HCT116 (cell line): ENCODE data around the gene HRH3. TPM values are rescaled to one million over a fixed set of nuclear protein-coding genes. Genes with fewer than 3 reads are reported as not detected.

Experiments used
- ATAC-seq: fragments of 200-7000 bp; cut with Tn5 transposase; 2 replicates; pipeline ENCODE4 v1.9.1; 2020; ENCODE audit warnings: mild to moderate bottlenecking, moderate library complexity
- BruUV-seq: library from RNA; stranded (reverse); fragments of 400-500 nt; replicated peaks from 2 replicates; lab custom pipeline; 2021; lab: Mats Ljungman, UMichigan
- CTCF ChIA-PET: fragments of 300-600 bp; sonication (Branson Sonifier 250); formaldehyde crosslinking; loops from one replicate; lab custom pipeline; 2021; ENCODE audit warnings: antibody characterized with exemption; lab: Charles Lee
- POLR2A ChIA-PET: fragments of 300-600, 350-600 bp; sonication (Branson Sonifier 250); formaldehyde crosslinking; loops from one replicate; lab custom pipeline; 2021; ENCODE audit warnings: antibody characterized with exemption; lab: Charles Lee
- RAD21 ChIA-PET, 2 experiments: fragments of 300-600 bp; sonication (Branson Sonifier 250); formaldehyde crosslinking; loops; one replicate each; lab custom pipeline; 2023; ENCODE audit warnings: low total read pairs in 2 of 2; ENCODE audit not compliant: uncharacterized antibody in 2 of 2, unreplicated experiment in 2 of 2, low non-redundant PET in 1 of 2; lab: Charles Lee
- DNase-seq: peaks from one replicate; pipeline ENCODE4 v3.0.0-alpha.2; 2010; ENCODE audit warnings: low read depth, low spot score
- H2AFZ ChIP-seq: fragments of 200-600 bp; shearing (Covaris generic), sonication (generic); 2 replicates; pipeline ENCODE4 v1.6.1; 2017; ENCODE audit warnings: low read depth, mixed run types, mixed read lengths, antibody characterized with exemption, low read length; ENCODE audit not compliant: poor library complexity, severe bottlenecking
- H3K27ac ChIP-seq: 2 replicates; pipeline ENCODE4 v1.5.1; 2012; ENCODE audit warnings: low read depth, low read length
- H3K27me3 ChIP-seq: fragments of 200-600 bp; sonication (generic); 2 replicates; pipeline ENCODE4 v1.6.1; 2016; ENCODE audit warnings: mixed run types, low read length, mixed read lengths; ENCODE audit not compliant: insufficient read depth
- H3K36me3 ChIP-seq, 2 experiments: fragments of 200-500 bp in 1 of 2; fragments of 200-600 bp in 1 of 2; sonication (Bioruptor generic) in 1 of 2; sonication (generic) in 1 of 2; 2 replicates each; pipeline versions ENCODE4 v1.5.1 to v1.6.1; 2014 to 2016; ENCODE audit warnings: low read length in 2 of 2, inconsistent platforms in 1 of 2, mixed read lengths in 1 of 2, mixed run types in 1 of 2; ENCODE audit not compliant: insufficient read depth in 2 of 2, control insufficient read depth in 1 of 2
- H3K4me1 ChIP-seq, 2 experiments: fragments of 200-600 bp in 1 of 2; sonication (generic) in 1 of 2; 2 replicates each; pipeline versions ENCODE4 v1.5.1 to v1.6.1; 2012 to 2017; ENCODE audit warnings: low read length in 2 of 2, inconsistent platforms in 1 of 2, mild to moderate bottlenecking in 1 of 2, mixed read lengths in 1 of 2, mixed run types in 1 of 2, moderate library complexity in 1 of 2; ENCODE audit not compliant: insufficient read depth in 2 of 2, control insufficient read depth in 1 of 2
- H3K4me2 ChIP-seq: fragments of 200-600 bp; sonication (generic); 2 replicates; pipeline ENCODE4 v1.6.1; 2017; ENCODE audit warnings: mixed run types, low read length, mixed read lengths
- H3K4me3 ChIP-seq, 2 experiments: fragments of 200-600 bp in 1 of 2; sonication (generic) in 1 of 2; replicated peaks in 1 of 2; 2 replicates each; pipeline ENCODE4 v1.5.1; 2011 to 2016; ENCODE audit warnings: low read length in 2 of 2, control low read depth in 1 of 2, low read depth in 1 of 2, mild to moderate bottlenecking in 1 of 2, mixed read lengths in 1 of 2, mixed run types in 1 of 2
- H3K79me2 ChIP-seq: fragments of 200-600 bp; sonication (generic); 2 replicates; pipeline ENCODE4 v1.6.1; 2017; ENCODE audit warnings: mild to moderate bottlenecking, mixed run types, low read length, moderate library complexity, mixed read lengths; ENCODE audit not compliant: insufficient read depth
- H3K9ac ChIP-seq: fragments of 200-600 bp; sonication (generic); 2 replicates; pipeline ENCODE4 v1.6.1; 2016; ENCODE audit warnings: low read length, mixed read lengths
- H3K9me2 ChIP-seq: fragments of 200-600 bp; sonication (generic), shearing (Covaris generic); 2 replicates; pipeline ENCODE4 v1.6.1; 2017; ENCODE audit warnings: mixed run types, mild to moderate bottlenecking, moderate library complexity; ENCODE audit not compliant: insufficient read depth
- H3K9me3 ChIP-seq, 2 experiments: fragments of 200-500 bp in 1 of 2; fragments of 200-600 bp in 1 of 2; sonication (Bioruptor generic) in 1 of 2; sonication (generic) in 1 of 2; 2 replicates each; pipeline ENCODE4 v1.6.1; 2014 to 2017; ENCODE audit warnings: low read length in 2 of 2, mixed read lengths in 2 of 2, inconsistent platforms in 1 of 2, low read depth in 1 of 2, mild to moderate bottlenecking in 1 of 2, mixed run types in 1 of 2, moderate library complexity in 1 of 2; ENCODE audit not compliant: control insufficient read depth in 1 of 2, insufficient read depth in 1 of 2
- H4K20me1 ChIP-seq: fragments of 200-600 bp; sonication (generic), shearing (Covaris generic); 2 replicates; pipeline ENCODE4 v1.6.1; 2017; ENCODE audit warnings: mixed run types, mild to moderate bottlenecking, moderate library complexity; ENCODE audit not compliant: insufficient read depth
- ATF3 ChIP-seq: IDR thresholded peaks from 2 replicates; pipeline ENCODE4 v1.6.1; 2012
- CEBPB ChIP-seq: IDR thresholded peaks from 2 replicates; pipeline ENCODE4 v1.6.1; 2012; ENCODE audit warnings: low read depth
- EZH2phosphoT487 ChIP-seq: fragments of 200-600 bp; IDR thresholded peaks from 2 replicates; pipeline ENCODE4 v1.6.1; 2018; ENCODE audit warnings: antibody characterized with exemption, borderline replicate concordance
- JUND ChIP-seq: IDR thresholded peaks from 2 replicates; pipeline ENCODE4 v1.6.1; 2012
- POLR2A ChIP-seq: IDR thresholded peaks from 2 replicates; pipeline ENCODE4 v1.7.0; 2011; ENCODE audit warnings: borderline replicate concordance; ENCODE audit not compliant: insufficient read depth, insufficient read length; ENCODE audit errors: extremely low read depth
- POLR2AphosphoS5 ChIP-seq: IDR thresholded peaks from 2 replicates; pipeline ENCODE4 v1.6.1; 2011; ENCODE audit warnings: mild to moderate bottlenecking, low read depth, low read length, moderate library complexity
- SIN3A ChIP-seq: IDR thresholded peaks from 2 replicates; pipeline ENCODE4 v1.6.1; 2012; ENCODE audit warnings: low read depth
- SP1 ChIP-seq: IDR thresholded peaks from 2 replicates; pipeline ENCODE4 v1.6.1; 2012; ENCODE audit warnings: low read depth
- SRF ChIP-seq: IDR thresholded peaks from 2 replicates; pipeline ENCODE4 v1.6.1; 2012; ENCODE audit warnings: low read depth
- ZBTB33 ChIP-seq: IDR thresholded peaks from 2 replicates; pipeline ENCODE4 v1.6.1; 2011; ENCODE audit warnings: mild to moderate bottlenecking, low read length, moderate library complexity; ENCODE audit not compliant: insufficient replicate concordance; ENCODE audit errors: extremely low read depth
- intact Hi-C: fragments of 100-400 bp; cut with micrococcal nuclease; formaldehyde crosslinking; loops from 2 replicates; pipeline ENCODE4 v1.10.0; 2022
- total RNA-seq: library from RNA; stranded (reverse); gene quantifications from one replicate; pipeline ENCODE4 v1.2.1, GENCODE V29; 2021; ENCODE audit not compliant: unreplicated experiment

HRH3 gene
- total RNA-seq, 1 experiment from 2014 or later = not detected

- no peaks in the 10 kb centered on the region for H4K20me1 ChIP-seq
- ATAC-seq = no peak
- peaks cover under 1 to 7% of the 10 kb centered on the region in 2 experiments; a peak in 3 of 4 replicates for H3K36me3 ChIP-seq
- BruUV-seq = no TSS peak
- no peaks in the 10 kb centered on the region for H3K9me3 ChIP-seq
- TF ChIP-seq ZBTB33 (no peak), SRF (no peak), SP1 (no peak), CEBPB (no peak), JUND (no peak), POLR2AphosphoS5 (no peak), POLR2A (no peak), ATF3 (no peak), SIN3A (no peak), EZH2phosphoT487 (no peak)
- H3K79me2 ChIP-seq = no peaks in the 10 kb centered on the region
- H3K4me2 ChIP-seq = no peak overlapping the region
- POLR2A ChIA-PET = no interaction called here
- H3K4me1 ChIP-seq = peaks cover 0 to 5% of the 10 kb centered on the region in 2 experiments; a peak in 1 of 4 replicates
- H3K27ac ChIP-seq = no peak overlapping the region
- no peak overlapping the region for H3K4me3 ChIP-seq
- H3K9me2 ChIP-seq = no peaks in the 10 kb centered on the region
- no peak overlapping the region for H3K9ac ChIP-seq
- RAD21 ChIA-PET = no interaction called here
- CTCF ChIA-PET = no interaction called here
- H2AFZ ChIP-seq = no peak overlapping the region
- H3K27me3 ChIP-seq = no peaks in the 10 kb centered on the region
- intact Hi-C loops = no loop called here
- DNase-seq = no peak
Observed at GRCh38 chr20:62205618-62206387, 14.3 kb downstream of the HRH3 start.
